ENCODE measurements around the gene AHCYL1. TPM values are rescaled to one million over a fixed set of nuclear protein-coding genes. Genes with fewer than 3 reads are reported as not detected.

Gene AHCYL1
- total RNA-seq, 6 experiments from 2014 or later = 51.4 to 77.5 (median 56.0) TPM

GRCh38 chr1:109976762-109977161, 7.8 kb upstream of the AHCYL1 start:
- H3K9me3 ChIP-seq = no peaks in the 10 kb centered on the region
- no peaks in the 10 kb centered on the region for H3K36me3 ChIP-seq
- TF ChIP-seq POLR2A (IDR thresholded peaks at IDR 0.05) = no peak
- TF ChIP-seq CTCF (IDR thresholded peaks at IDR 0.05) = no peak
- ATAC-seq (no peak), DNase-seq (no peak)
- H3K27ac ChIP-seq = no peak overlapping the region
- peaks cover 0 to 21% (median 5%) of the 10 kb centered on the region in 4 donors for H3K4me1 ChIP-seq
- no peaks in the 10 kb centered on the region for H3K27me3 ChIP-seq
- 100% methylated on average over 3 of the region's 4 CpGs for WGBS (ENCODE audit: insufficient coverage, low coverage, low lambda C conversion rate, missing lambda C conversion rate)
- H3K4me3 ChIP-seq = no peak overlapping the region
- intact Hi-C loops (cut with DNase I) = loop anchor here in 1 of 2 donors (10.0 kb wide), 1 partner anchor 62 kb away; the partner anchor contains the start of gene CSF1

GRCh38 chr1:109977225-109977624, 7.3 kb upstream of the AHCYL1 start:
- H3K4me1 ChIP-seq = peaks cover 0 to 21% (median 5%) of the 10 kb centered on the region in 4 donors
- H3K27ac ChIP-seq = no peak overlapping the region
- no peaks in the 10 kb centered on the region for H3K36me3 ChIP-seq
- H3K4me3 ChIP-seq = no peak overlapping the region
- H3K27me3 ChIP-seq = no peaks in the 10 kb centered on the region
- DNase-seq (no peak), ATAC-seq (no peak)
- 90% methylated on average over 7 of the region's 8 CpGs for WGBS (ENCODE audit: insufficient coverage, low coverage, low lambda C conversion rate, missing lambda C conversion rate)
- no peaks in the 10 kb centered on the region for H3K9me3 ChIP-seq
- no peak for TF ChIP-seq POLR2A (IDR thresholded peaks at IDR 0.05)
- TF ChIP-seq CTCF (IDR thresholded peaks at IDR 0.05) = no peak
- intact Hi-C loops (cut with DNase I) = loop anchor here in 1 of 2 donors (10.0 kb wide), 1 partner anchor 62 kb away; the partner anchor contains the start of gene CSF1

- DNase-seq = no peak
- no peak for TF ChIP-seq POLR2A (IDR thresholded peaks at IDR 0.05)
- TF ChIP-seq CTCF (IDR thresholded peaks at IDR 0.05) = no peak
- no peaks in the 10 kb centered on the region for H3K9me3 ChIP-seq
- peaks cover 0 to 22% (median 5%) of the 10 kb centered on the region in 4 donors for H3K4me1 ChIP-seq
- intact Hi-C loops (cut with DNase I) = loop anchor here in 1 of 2 donors (10.0 kb wide), 1 partner anchor 63 kb away; the partner anchor contains the start of gene CSF1
- WGBS (ENCODE audit: insufficient coverage, low coverage, low lambda C conversion rate, missing lambda C conversion rate) = 100% methylated on average over 2 of the region's 12 CpGs
- H3K27ac ChIP-seq = no peak overlapping the region
- no peaks in the 10 kb centered on the region for H3K36me3 ChIP-seq
- ATAC-seq = no peak
- no peaks in the 10 kb centered on the region for H3K27me3 ChIP-seq
- H3K4me3 ChIP-seq = no peak overlapping the region
These were observed 6.7 kb upstream of the AHCYL1 start for GRCh38 chr1:109977657-109978378.

GRCh38 chr1:109978761-109979488, 5.6 kb upstream of the AHCYL1 start:
- no peak overlapping the region for H3K27ac ChIP-seq
- peaks cover 0 to 33% (median 11%) of the 10 kb centered on the region in 4 donors for H3K4me1 ChIP-seq
- TF ChIP-seq CTCF (IDR thresholded peaks at IDR 0.05) (no peak), POLR2A (IDR thresholded peaks at IDR 0.05) (no peak)
- H3K27me3 ChIP-seq = no peaks in the 10 kb centered on the region
- ATAC-seq (peak; percentile 14 to 58 (median 36)), DNase-seq (no peak)
- WGBS (ENCODE audit: insufficient coverage, low coverage, low lambda C conversion rate, missing lambda C conversion rate) = 41% methylated on average over 6 of the region's 9 CpGs
- no peak overlapping the region for H3K4me3 ChIP-seq
- H3K9me3 ChIP-seq = no peaks in the 10 kb centered on the region
- no peaks in the 10 kb centered on the region for H3K36me3 ChIP-seq
- intact Hi-C loops (cut with DNase I) = loop anchor here in 1 of 2 donors (10.0 kb wide), 1 partner anchor 64 kb away; the partner anchor contains the start of gene CSF1
